PC-9 (cell line): ENCODE data around the gene PPM1H. TPM values are rescaled to one million over a fixed set of nuclear protein-coding genes. Genes with fewer than 3 reads are reported as not detected.

Source experiments
- BruUV-seq: library from RNA; stranded (reverse); fragments of 400-500 nt; replicated peaks from 2 replicates; lab custom pipeline; 2021; lab: Mats Ljungman, UMichigan
- CTCF ChIA-PET: fragments of 300-600 bp; sonication (Branson Sonifier 250); formaldehyde crosslinking; loops from one replicate; lab custom pipeline; 2022; ENCODE audit warnings: antibody characterized with exemption; lab: Charles Lee
- POLR2A ChIA-PET: fragments of 300-600 bp; sonication (Branson Sonifier 250); formaldehyde crosslinking; loops from one replicate; lab custom pipeline; 2022; ENCODE audit warnings: antibody characterized with exemption; ENCODE audit not compliant: unreplicated experiment; lab: Charles Lee
- DNase-seq, 2 experiments: peaks; one replicate each; pipeline versions ENCODE4 v3.0.0 to v3.0.0-alpha.2; 2015 to 2022; ENCODE audit warnings: mixed read lengths in 1 of 2
- H2AFZ ChIP-seq: fragments of 200-600 bp; sonication (generic); 2 replicates; pipeline ENCODE4 v1.8.1; 2017; ENCODE audit warnings: antibody characterized with exemption
- H3F3A ChIP-seq: fragments of 200-600 bp; sonication (generic); 2 replicates; pipeline ENCODE4 v1.8.1; 2017; ENCODE audit warnings: antibody characterized with exemption, mild to moderate bottlenecking, low read depth; ENCODE audit not compliant: insufficient read depth
- H3K27ac ChIP-seq: fragments of 200-600 bp; sonication (generic); 2 replicates; pipeline ENCODE4 v1.6.1; 2016; ENCODE audit warnings: mixed run types
- H3K27me3 ChIP-seq: fragments of 200-600 bp; sonication (generic); 2 replicates; pipeline ENCODE4 v1.6.1; 2016; ENCODE audit warnings: low read depth, mixed run types; ENCODE audit not compliant: insufficient read depth
- H3K36me3 ChIP-seq: fragments of 200-600 bp; sonication (generic); 2 replicates; pipeline ENCODE4 v1.6.1; 2016; ENCODE audit warnings: low read depth, mixed run types
- H3K4me1 ChIP-seq: fragments of 200-600 bp; sonication (generic); replicated peaks from 2 replicates; pipeline ENCODE4 v1.6.1; 2016; ENCODE audit warnings: mixed run types; ENCODE audit not compliant: insufficient read depth
- H3K4me2 ChIP-seq: fragments of 200-600 bp; sonication (generic); 2 replicates; pipeline ENCODE4 v1.6.1; 2017; ENCODE audit warnings: mixed run types
- H3K4me3 ChIP-seq: fragments of 200-600 bp; sonication (generic); 2 replicates; pipeline ENCODE4 v1.6.1; 2016; ENCODE audit warnings: mixed run types
- H3K79me2 ChIP-seq: fragments of 200-600 bp; sonication (generic); 2 replicates; pipeline ENCODE4 v1.6.1; 2017; ENCODE audit warnings: low read depth, mixed run types
- H3K9me2 ChIP-seq: fragments of 200-600 bp; sonication (generic); 2 replicates; pipeline ENCODE4 v1.8.1; 2017; ENCODE audit warnings: mild to moderate bottlenecking; ENCODE audit not compliant: insufficient read depth
- H3K9me3 ChIP-seq: fragments of 200-600 bp; sonication (generic); 2 replicates; pipeline ENCODE4 v1.8.1; 2016; ENCODE audit warnings: low read depth; ENCODE audit not compliant: insufficient read depth
- H4K20me1 ChIP-seq: fragments of 200-600 bp; sonication (generic); 2 replicates; pipeline ENCODE4 v1.8.1; 2017; ENCODE audit not compliant: insufficient read depth
- EZH2 ChIP-seq: fragments of 200-600 bp; sonication (generic); IDR thresholded peaks from 2 replicates; pipeline ENCODE4 v1.8.0; 2017; ENCODE audit warnings: antibody characterized with exemption, low read depth
- intact Hi-C: fragments of 100-400 bp; cut with micrococcal nuclease; formaldehyde crosslinking; loops from one replicate; pipeline ENCODE4 v1.10.0; 2022; ENCODE audit not compliant: unreplicated experiment
- total RNA-seq: library from RNA; stranded (reverse); gene quantifications from 2 replicates; pipeline ENCODE4 v1.2.3, GENCODE V29; 2021
- TF ChIP-seq, protein P1 (sequence below): fragments of 200-600 bp; sonication (generic); conservative IDR thresholded peaks from 2 replicates; pipeline ENCODE4 v1.6.1; 2017; ENCODE audit warnings: mixed run types, antibody characterized with exemption, mild to moderate bottlenecking, moderate library complexity

Gene PPM1H
- total RNA-seq, 1 experiment from 2014 or later, result 11.4 TPM

GRCh38 chr12:62646566-62646965, 288.4 kb downstream of the PPM1H start:
- Histone ChIP-seq H3K27me3 (no peaks in the 10 kb centered on the region), H3K4me2 (no peak overlapping the region), H3K9me2 (no peaks in the 10 kb centered on the region), H3K4me1 (0 out of 2 replicates have a peak, but pooled peaks cover under 1% of the 10 kb centered on the region), H4K20me1 (no peaks in the 10 kb centered on the region), H3F3A (no peaks in the 10 kb centered on the region), H3K79me2 (no peaks in the 10 kb centered on the region), H2AFZ (no peak overlapping the region), H3K4me3 (no peak overlapping the region), H3K36me3 (no peaks in the 10 kb centered on the region), H3K9me3 (peaks cover 15% of the 10 kb centered on the region; the same call in 1 of the 2 replicates), H3K27ac (no peak overlapping the region)
- DNase-seq, result no peak
- BruUV-seq, result no TSS peak
- CTCF ChIA-PET, result no interaction called here
- POLR2A ChIA-PET, result no interaction called here
- intact Hi-C loops, result no loop called here
- TF ChIP-seq, protein P1, sequence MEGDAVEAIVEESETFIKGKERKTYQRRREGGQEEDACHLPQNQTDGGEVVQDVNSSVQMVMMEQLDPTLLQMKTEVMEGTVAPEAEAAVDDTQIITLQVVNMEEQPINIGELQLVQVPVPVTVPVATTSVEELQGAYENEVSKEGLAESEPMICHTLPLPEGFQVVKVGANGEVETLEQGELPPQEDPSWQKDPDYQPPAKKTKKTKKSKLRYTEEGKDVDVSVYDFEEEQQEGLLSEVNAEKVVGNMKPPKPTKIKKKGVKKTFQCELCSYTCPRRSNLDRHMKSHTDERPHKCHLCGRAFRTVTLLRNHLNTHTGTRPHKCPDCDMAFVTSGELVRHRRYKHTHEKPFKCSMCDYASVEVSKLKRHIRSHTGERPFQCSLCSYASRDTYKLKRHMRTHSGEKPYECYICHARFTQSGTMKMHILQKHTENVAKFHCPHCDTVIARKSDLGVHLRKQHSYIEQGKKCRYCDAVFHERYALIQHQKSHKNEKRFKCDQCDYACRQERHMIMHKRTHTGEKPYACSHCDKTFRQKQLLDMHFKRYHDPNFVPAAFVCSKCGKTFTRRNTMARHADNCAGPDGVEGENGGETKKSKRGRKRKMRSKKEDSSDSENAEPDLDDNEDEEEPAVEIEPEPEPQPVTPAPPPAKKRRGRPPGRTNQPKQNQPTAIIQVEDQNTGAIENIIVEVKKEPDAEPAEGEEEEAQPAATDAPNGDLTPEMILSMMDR, result no peak
- no peak for TF ChIP-seq EZH2

GRCh38 chr12:62643486-62643885, 291.5 kb downstream of the PPM1H start:
- no peaks in the 10 kb centered on the region for H3K36me3 ChIP-seq
- ChIA-PET POLR2A (no interaction called here), CTCF (no interaction called here)
- no peak overlapping the region for H3K4me3 ChIP-seq
- intact Hi-C loops, result no loop called here
- TF ChIP-seq, protein P1, result no peak
- no peak for TF ChIP-seq EZH2
- no peaks in the 10 kb centered on the region for H3K9me2 ChIP-seq
- no peaks in the 10 kb centered on the region for H3K27me3 ChIP-seq
- no TSS peak for BruUV-seq
- no peaks in the 10 kb centered on the region for H4K20me1 ChIP-seq
- H3K27ac ChIP-seq, result no peak overlapping the region
- H3F3A ChIP-seq, result peaks cover 7% of the 10 kb centered on the region; the same call in 1 of the 2 replicates
- no peak overlapping the region for H3K4me2 ChIP-seq
- H3K4me1 ChIP-seq, result peaks cover 14% of the 10 kb centered on the region
- no peak overlapping the region for H2AFZ ChIP-seq
- DNase-seq, result no peak
- H3K79me2 ChIP-seq, result no peaks in the 10 kb centered on the region
- H3K9me3 ChIP-seq, result peaks cover 15% of the 10 kb centered on the region

DNA sequence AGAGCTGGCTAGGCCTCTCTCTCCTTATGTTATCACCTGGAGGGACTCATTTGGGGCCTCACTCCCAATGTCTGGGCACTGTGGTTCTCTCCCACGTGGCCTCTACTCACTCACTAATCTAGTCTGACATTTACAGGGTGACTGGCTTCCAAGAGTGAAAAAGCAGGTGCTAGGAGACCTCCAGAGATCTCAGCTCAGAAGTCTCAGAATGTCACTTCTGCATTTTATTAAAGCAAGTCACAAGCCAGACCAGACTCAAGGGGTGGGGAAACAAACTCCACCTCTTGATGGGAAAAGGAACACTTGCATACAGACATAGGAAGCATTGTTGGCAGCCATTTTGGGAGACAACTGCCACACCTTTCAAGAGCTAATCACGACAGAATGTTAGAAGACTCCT, 292.5 kb downstream of the PPM1H start:
- no TSS peak for BruUV-seq
- Histone ChIP-seq H4K20me1 (no peaks in the 10 kb centered on the region), H2AFZ (no peak overlapping the region), H3K27me3 (no peaks in the 10 kb centered on the region), H3F3A (peaks cover 7% of the 10 kb centered on the region; the same call in 1 of the 2 replicates), H3K9me2 (no peaks in the 10 kb centered on the region), H3K9me3 (peaks cover 10% of the 10 kb centered on the region), H3K4me3 (no peak overlapping the region), H3K4me2 (no peak overlapping the region), H3K4me1 (peaks cover 14% of the 10 kb centered on the region), H3K27ac (no peak overlapping the region), H3K36me3 (no peaks in the 10 kb centered on the region), H3K79me2 (no peaks in the 10 kb centered on the region)
- POLR2A ChIA-PET, result interaction anchor here (0.6 kb wide), 1 partner anchor 240 kb away, joined by 6 read pairs; no protein-coding TSS in a partner anchor
- no peak for TF ChIP-seq EZH2
- TF ChIP-seq, protein P1, result no peak
- intact Hi-C loops, result no loop called here
- CTCF ChIA-PET, result no interaction called here
- DNase-seq, result no peak
